Osteocyte (in vitro differentiated cells): ENCODE measurements around the gene D2HGDH. TPM values are rescaled to one million over a fixed set of nuclear protein-coding genes. Genes with fewer than 3 reads are reported as not detected.

ENCODE experiments used
- DNase-seq: peaks from one replicate; pipeline ENCODE4 v3.0.0; 2021; ENCODE audit warnings: mixed read lengths; ENCODE audit not compliant: unreplicated experiment; ENCODE audit errors: extremely low spot score
- H3K27ac Mint-ChIP-seq: one replicate; pipeline ENCODE4 v1.8.0; 2021; ENCODE audit warnings: mild to moderate bottlenecking, mixed read lengths; ENCODE audit not compliant: unreplicated experiment
- H3K27me3 Mint-ChIP-seq: one replicate; pipeline ENCODE4 v1.8.0; 2021; ENCODE audit warnings: mixed read lengths; ENCODE audit not compliant: unreplicated experiment
- H3K36me3 Mint-ChIP-seq: one replicate; pipeline ENCODE4 v1.8.0; 2021; ENCODE audit warnings: mixed read lengths; ENCODE audit not compliant: unreplicated experiment
- H3K4me1 Mint-ChIP-seq: one replicate; pipeline ENCODE4 v1.8.0; 2021; ENCODE audit warnings: mixed read lengths; ENCODE audit not compliant: unreplicated experiment
- H3K4me3 Mint-ChIP-seq: one replicate; pipeline ENCODE4 v1.8.0; 2021; ENCODE audit warnings: mild to moderate bottlenecking, moderate library complexity, mixed read lengths; ENCODE audit not compliant: unreplicated experiment
- H3K9me3 Mint-ChIP-seq: one replicate; pipeline ENCODE4 v1.8.0; 2021; ENCODE audit warnings: mixed read lengths; ENCODE audit not compliant: unreplicated experiment
- long read RNA-seq: library from polyadenylated mRNA; unstranded; transcript quantifications from one replicate; pipeline ENCODE4 v2.0.0, GENCODE V29; 2021
- total RNA-seq: library from RNA; stranded (reverse); gene quantifications from 2 replicates; pipeline ENCODE4 v1.2.1, GENCODE V29; 2021
- TF ChIP-seq, protein P1 (sequence below): fragments of 200-600 bp; sonication (generic); IDR thresholded peaks from 2 replicates; pipeline ENCODE4 v1.5.0; 2021; ENCODE audit warnings: antibody characterized with exemption, mild to moderate bottlenecking, moderate library complexity

D2HGDH gene
- total RNA-seq = 32.5 and 36.8 TPM in 2 replicates
- long read RNA-seq, partial matches to known transcripts = 0 of 1 reads
- long read RNA-seq, other reads (novel, unspliced or antisense) = 1 of 1 reads

- Mint-ChIP-seq H3K27ac (peak within 1 kb of the TSS; percentile 18), H3K4me1 (peaks cover 17% of the 10 kb centered on the region), H3K27me3 (no peaks in the 10 kb centered on the region), H3K4me3 (peak within 1 kb of the TSS; percentile 75), H3K9me3 (no peaks in the 10 kb centered on the region), H3K36me3 (peaks cover 7% of the 10 kb centered on the region)
- peak; percentile 97 for DNase-seq
- TF ChIP-seq, protein P1, sequence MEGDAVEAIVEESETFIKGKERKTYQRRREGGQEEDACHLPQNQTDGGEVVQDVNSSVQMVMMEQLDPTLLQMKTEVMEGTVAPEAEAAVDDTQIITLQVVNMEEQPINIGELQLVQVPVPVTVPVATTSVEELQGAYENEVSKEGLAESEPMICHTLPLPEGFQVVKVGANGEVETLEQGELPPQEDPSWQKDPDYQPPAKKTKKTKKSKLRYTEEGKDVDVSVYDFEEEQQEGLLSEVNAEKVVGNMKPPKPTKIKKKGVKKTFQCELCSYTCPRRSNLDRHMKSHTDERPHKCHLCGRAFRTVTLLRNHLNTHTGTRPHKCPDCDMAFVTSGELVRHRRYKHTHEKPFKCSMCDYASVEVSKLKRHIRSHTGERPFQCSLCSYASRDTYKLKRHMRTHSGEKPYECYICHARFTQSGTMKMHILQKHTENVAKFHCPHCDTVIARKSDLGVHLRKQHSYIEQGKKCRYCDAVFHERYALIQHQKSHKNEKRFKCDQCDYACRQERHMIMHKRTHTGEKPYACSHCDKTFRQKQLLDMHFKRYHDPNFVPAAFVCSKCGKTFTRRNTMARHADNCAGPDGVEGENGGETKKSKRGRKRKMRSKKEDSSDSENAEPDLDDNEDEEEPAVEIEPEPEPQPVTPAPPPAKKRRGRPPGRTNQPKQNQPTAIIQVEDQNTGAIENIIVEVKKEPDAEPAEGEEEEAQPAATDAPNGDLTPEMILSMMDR = no peak
Observed at GRCh38 chr2:241734467-241735208, at the start of gene D2HGDH. Gene D2HGDH, plus strand, starts transcription at chr2:241734630. Its CDS starts 595 bp downstream, at chr2:241735225.

DNA sequence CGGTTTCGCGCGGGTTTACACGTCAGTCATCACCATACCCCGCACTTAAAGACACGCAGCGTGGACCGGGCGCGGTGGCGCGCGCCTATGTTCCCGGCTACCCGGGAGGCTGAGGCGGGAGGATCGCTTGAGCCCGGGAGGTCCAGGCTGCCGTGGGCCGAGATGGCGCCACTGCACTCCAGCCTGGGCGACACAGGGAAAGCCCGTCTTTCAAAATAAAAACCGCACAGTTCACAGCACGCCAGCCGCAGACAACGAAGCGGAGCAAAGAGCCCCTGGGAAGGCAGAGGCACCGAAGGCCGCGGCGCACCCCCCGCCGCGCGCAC lies 48.1 kb upstream of the D2HGDH start:
- TF ChIP-seq, protein P1 = no peak
- no peak for DNase-seq
- peaks cover 6% of the 10 kb centered on the region for H3K36me3 Mint-ChIP-seq

GRCh38 chr2:241686650-241687425 lies 47.6 kb upstream of the D2HGDH start, which contains the start of gene DTYMK:
Gene DTYMK, minus strand, starts transcription at chr2:241686815. Its CDS starts 32 bp downstream, at chr2:241686783.
- Mint-ChIP-seq H3K4me1 (peaks cover 20% of the 10 kb centered on the region), H3K27ac (peak within 1 kb of the TSS; percentile 87), H3K4me3 (peak within 1 kb of the TSS; percentile 89), H3K27me3 (no peaks in the 10 kb centered on the region), H3K36me3 (peaks cover 3% of the 10 kb centered on the region), H3K9me3 (no peaks in the 10 kb centered on the region)
- TF ChIP-seq, protein P1 = no peak
- DNase-seq = peak; percentile 99

More for the DNA sequence above, 48.1 kb upstream of the D2HGDH start:
- Mint-ChIP-seq H3K27me3 (no peaks in the 10 kb centered on the region), H3K4me3 (peak overlapping the region; percentile 82), H3K4me1 (peaks cover 25% of the 10 kb centered on the region), H3K9me3 (no peaks in the 10 kb centered on the region), H3K27ac (peak overlapping the region; percentile 73)

DNA sequence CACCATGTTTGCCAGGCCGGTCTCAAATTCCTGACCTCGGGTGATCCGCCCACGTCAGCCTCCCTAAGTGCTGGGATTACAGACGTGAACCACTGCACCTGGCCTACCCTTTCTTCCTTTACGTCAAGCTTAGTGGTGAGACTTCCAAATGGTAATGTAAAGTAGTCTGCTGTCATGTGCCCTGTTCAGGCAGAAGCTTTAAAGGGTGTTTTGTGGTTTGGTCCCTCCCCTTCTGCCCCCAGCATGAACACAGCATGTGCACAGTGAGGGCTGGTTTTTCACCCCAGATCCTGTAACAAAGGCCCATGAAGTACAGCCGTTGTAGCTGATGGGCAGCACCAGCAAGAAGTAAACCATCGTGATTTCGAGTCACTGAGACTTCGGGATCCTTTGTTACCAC lies 45.1 kb upstream of the D2HGDH start:
- Mint-ChIP-seq H3K4me1 (peaks cover 20% of the 10 kb centered on the region), H3K9me3 (no peaks in the 10 kb centered on the region), H3K4me3 (no peak overlapping the region), H3K36me3 (peaks cover 6% of the 10 kb centered on the region), H3K27me3 (no peaks in the 10 kb centered on the region), H3K27ac (no peak overlapping the region)
- TF ChIP-seq, protein P1 = no peak
- no peak for DNase-seq

- Mint-ChIP-seq H3K27me3 (no peaks in the 10 kb centered on the region), H3K4me1 (peaks cover 19% of the 10 kb centered on the region)
- TF ChIP-seq, protein P1 = no peak
Observed at GRCh38 chr2:241690202-241690717, 44.2 kb upstream of the D2HGDH start.

More at GRCh38 chr2:241690202-241690717, 44.2 kb upstream of the D2HGDH start:
- Mint-ChIP-seq H3K9me3 (no peaks in the 10 kb centered on the region), H3K27ac (no peak overlapping the region), H3K36me3 (peaks cover 4% of the 10 kb centered on the region), H3K4me3 (no peak overlapping the region)
- DNase-seq = no peak
